ENCODE measurements around the gene CRYBB3.
"Not testable (repeated sequence)": the region's sequence is repeated elsewhere in the genome, so short reads cannot be mapped to it uniquely, and the experiment has no call there.

The CRYBB3 gene

GRCh38 chr22:25207553-25208157 is 8.0 kb downstream of the CRYBB3 start:
- DNase-seq, result no peak

GRCh38 chr22:25208328-25208727 is 8.7 kb downstream of the CRYBB3 start:
- no peak for DNase-seq

- no peak for DNase-seq
These were observed 9.3 kb downstream of the CRYBB3 start for GRCh38 chr22:25208743-25209505.

- DNase-seq, result no peak
These were observed 11.1 kb downstream of the CRYBB3 start for GRCh38 chr22:25210793-25211192.

- no peak for DNase-seq
These were observed 12.7 kb downstream of the CRYBB3 start for GRCh38 chr22:25212337-25212736.

- no peak for DNase-seq
These were observed 13.6 kb downstream of the CRYBB3 start for GRCh38 chr22:25213221-25213620.

GRCh38 chr22:25216230-25216629 is 16.6 kb downstream of the CRYBB3 start:
- DNase-seq, result no peak

- DNase-seq, result no peak
These were observed 19.6 kb downstream of the CRYBB3 start, which contains the start of gene CRYBB2 for GRCh38 chr22:25219211-25219689. Gene CRYBB2, plus strand, starts transcription at chr22:25219639. Its CDS starts 1,791 bp downstream, at chr22:25221430.

- DNase-seq, result peak; percentile 50
These were observed 20.3 kb downstream of the CRYBB3 start for GRCh38 chr22:25219948-25220442.

- no peak for DNase-seq
These were observed 22.1 kb downstream of the CRYBB3 start for GRCh38 chr22:25221790-25222189.

- DNase-seq, result no peak
These were observed 23.7 kb downstream of the CRYBB3 start for GRCh38 chr22:25223269-25223850.

GRCh38 chr22:25228822-25229221 is 29.2 kb downstream of the CRYBB3 start:
- no peak for DNase-seq

- not testable (repeated sequence) for DNase-seq
These were observed 31.1 kb downstream of the CRYBB3 start for GRCh38 chr22:25230760-25231159.

- DNase-seq, result no peak
These were observed 32.6 kb downstream of the CRYBB3 start for GRCh38 chr22:25232301-25232700.

GRCh38 chr22:25233706-25234105 is 34.0 kb downstream of the CRYBB3 start:
- not testable (repeated sequence) for DNase-seq

GRCh38 chr22:25235547-25236290 is 36.1 kb downstream of the CRYBB3 start:
- DNase-seq, result peak; percentile 26

GRCh38 chr22:25236417-25236816 is 36.8 kb downstream of the CRYBB3 start:
- DNase-seq, result no peak

- DNase-seq, result no peak
These were observed 37.8 kb downstream of the CRYBB3 start for GRCh38 chr22:25237503-25237902.

GRCh38 chr22:25238058-25238457 is 38.4 kb downstream of the CRYBB3 start:
- DNase-seq, result not testable (repeated sequence)

- not testable (repeated sequence) for DNase-seq
These were observed 55.5 kb downstream of the CRYBB3 start for GRCh38 chr22:25255169-25255568.
